HG03432 (cell line): ENCODE results near the gene GGT5.
"Not testable (repeated sequence)": the region's sequence is repeated elsewhere in the genome, so short reads cannot be mapped to it uniquely, and the experiment has no call there.

Experiments
- ATAC-seq: cut with Tn5 transposase; IDR thresholded peaks from one replicate; pipeline ENCODE4 v1.9.1; 2021; ENCODE audit warnings: mild to moderate bottlenecking, moderate library complexity; ENCODE audit not compliant: unreplicated experiment

The GGT5 gene

GRCh38 chr22:24245030-24245431, at the start of gene GGT5:
TSS of gene GGT5 (minus strand) at chr22:24245082. CDS start at chr22:24244725, 357 bp downstream.
- ATAC-seq, result not testable (repeated sequence)

GRCh38 chr22:24292202-24292830, 47.4 kb upstream of the GGT5 start:
- not testable (repeated sequence) for ATAC-seq

- ATAC-seq, result no peak
Observed at GRCh38 chr22:24291515-24292201, 46.8 kb upstream of the GGT5 start.

GRCh38 chr22:24290459-24290858, 45.6 kb upstream of the GGT5 start:
- ATAC-seq, result no peak

GRCh38 chr22:24289741-24290163, 44.9 kb upstream of the GGT5 start:
- no peak for ATAC-seq

GRCh38 chr22:24289114-24289513, 44.2 kb upstream of the GGT5 start:
- no peak for ATAC-seq

- not testable (repeated sequence) for ATAC-seq
Observed at GRCh38 chr22:24287801-24288200, 42.9 kb upstream of the GGT5 start.

- not testable (repeated sequence) for ATAC-seq
Observed at GRCh38 chr22:24287212-24287611, 42.3 kb upstream of the GGT5 start.

GRCh38 chr22:24285245-24285644, 40.4 kb upstream of the GGT5 start:
- ATAC-seq, result no peak

- no peak for ATAC-seq
Observed at GRCh38 chr22:24284747-24285203, 39.9 kb upstream of the GGT5 start.

- no peak for ATAC-seq
Observed at GRCh38 chr22:24282401-24282800, 37.5 kb upstream of the GGT5 start.

GRCh38 chr22:24280363-24280762, 35.5 kb upstream of the GGT5 start:
- not testable (repeated sequence) for ATAC-seq

GRCh38 chr22:24274696-24275405, 30.0 kb upstream of the GGT5 start:
- not testable (repeated sequence) for ATAC-seq

GRCh38 chr22:24273906-24274305, 29.0 kb upstream of the GGT5 start:
- ATAC-seq, result not testable (repeated sequence)

- not testable (repeated sequence) for ATAC-seq
Observed at GRCh38 chr22:24273031-24273430, 28.1 kb upstream of the GGT5 start.

- ATAC-seq, result no peak
Observed at GRCh38 chr22:24271386-24271854, 26.5 kb upstream of the GGT5 start.

GRCh38 chr22:24270556-24271385, 25.9 kb upstream of the GGT5 start, which contains the start of gene SPECC1L:
TSS of gene SPECC1L (plus strand) at chr22:24270831. CDS start at chr22:24302232, 31,401 bp downstream.
- peak; percentile 87 for ATAC-seq

- not testable (repeated sequence) for ATAC-seq
Observed at GRCh38 chr22:24266495-24266894, 21.6 kb upstream of the GGT5 start.

- ATAC-seq, result no peak
Observed at GRCh38 chr22:24265734-24266133, 20.9 kb upstream of the GGT5 start.

GRCh38 chr22:24264329-24264896, 19.5 kb upstream of the GGT5 start:
- ATAC-seq, result not testable (repeated sequence)
